ENCODE measurements around the gene ZFYVE21. TPM values are rescaled to one million over a fixed set of nuclear protein-coding genes. Genes with fewer than 3 reads are reported as not detected.

Gene ZFYVE21
- total RNA-seq, 1 donor from 2014 or later = 50.5 TPM

DNA sequence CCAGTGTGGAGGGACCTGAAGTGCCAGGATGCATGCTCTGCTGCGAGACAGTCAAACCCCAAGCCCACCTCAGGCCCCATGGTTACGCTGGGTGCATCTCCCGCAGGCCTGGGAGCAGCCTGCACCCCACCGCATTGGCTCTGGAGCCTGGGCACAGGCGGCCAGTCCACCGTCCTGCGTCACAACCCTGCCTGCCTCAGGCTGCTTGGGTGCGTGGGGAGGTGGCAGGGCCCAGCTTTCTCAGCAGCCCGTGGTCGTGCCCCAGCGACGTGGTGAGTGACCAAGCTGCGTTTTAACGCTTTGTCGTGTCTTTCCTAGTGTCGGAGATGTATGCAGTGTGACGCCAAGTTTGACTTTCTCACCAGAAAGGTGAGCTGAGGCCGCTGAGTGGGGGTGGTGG is 10.9 kb downstream of the ZFYVE21 start:
- TF ChIP-seq, protein P1, sequence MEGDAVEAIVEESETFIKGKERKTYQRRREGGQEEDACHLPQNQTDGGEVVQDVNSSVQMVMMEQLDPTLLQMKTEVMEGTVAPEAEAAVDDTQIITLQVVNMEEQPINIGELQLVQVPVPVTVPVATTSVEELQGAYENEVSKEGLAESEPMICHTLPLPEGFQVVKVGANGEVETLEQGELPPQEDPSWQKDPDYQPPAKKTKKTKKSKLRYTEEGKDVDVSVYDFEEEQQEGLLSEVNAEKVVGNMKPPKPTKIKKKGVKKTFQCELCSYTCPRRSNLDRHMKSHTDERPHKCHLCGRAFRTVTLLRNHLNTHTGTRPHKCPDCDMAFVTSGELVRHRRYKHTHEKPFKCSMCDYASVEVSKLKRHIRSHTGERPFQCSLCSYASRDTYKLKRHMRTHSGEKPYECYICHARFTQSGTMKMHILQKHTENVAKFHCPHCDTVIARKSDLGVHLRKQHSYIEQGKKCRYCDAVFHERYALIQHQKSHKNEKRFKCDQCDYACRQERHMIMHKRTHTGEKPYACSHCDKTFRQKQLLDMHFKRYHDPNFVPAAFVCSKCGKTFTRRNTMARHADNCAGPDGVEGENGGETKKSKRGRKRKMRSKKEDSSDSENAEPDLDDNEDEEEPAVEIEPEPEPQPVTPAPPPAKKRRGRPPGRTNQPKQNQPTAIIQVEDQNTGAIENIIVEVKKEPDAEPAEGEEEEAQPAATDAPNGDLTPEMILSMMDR (IDR thresholded peaks at IDR 0.05; ENCODE audit: borderline replicate concordance) = no peak
- no peaks in the 10 kb centered on the region for H3K9me3 ChIP-seq (replicated peaks)
- peaks cover 76% of the 10 kb centered on the region for H3K4me1 ChIP-seq
- H3K36me3 ChIP-seq = peaks cover 28% of the 10 kb centered on the region
- intact Hi-C loops (cut with micrococcal nuclease) = no loop called here
- H3K27ac ChIP-seq (replicated peaks) = no peak overlapping the region
- no peak for DNase-seq
- no peak overlapping the region for H3K4me3 ChIP-seq
- H3K27me3 ChIP-seq (ENCODE audit: low read depth) = no peaks in the 10 kb centered on the region

DNA sequence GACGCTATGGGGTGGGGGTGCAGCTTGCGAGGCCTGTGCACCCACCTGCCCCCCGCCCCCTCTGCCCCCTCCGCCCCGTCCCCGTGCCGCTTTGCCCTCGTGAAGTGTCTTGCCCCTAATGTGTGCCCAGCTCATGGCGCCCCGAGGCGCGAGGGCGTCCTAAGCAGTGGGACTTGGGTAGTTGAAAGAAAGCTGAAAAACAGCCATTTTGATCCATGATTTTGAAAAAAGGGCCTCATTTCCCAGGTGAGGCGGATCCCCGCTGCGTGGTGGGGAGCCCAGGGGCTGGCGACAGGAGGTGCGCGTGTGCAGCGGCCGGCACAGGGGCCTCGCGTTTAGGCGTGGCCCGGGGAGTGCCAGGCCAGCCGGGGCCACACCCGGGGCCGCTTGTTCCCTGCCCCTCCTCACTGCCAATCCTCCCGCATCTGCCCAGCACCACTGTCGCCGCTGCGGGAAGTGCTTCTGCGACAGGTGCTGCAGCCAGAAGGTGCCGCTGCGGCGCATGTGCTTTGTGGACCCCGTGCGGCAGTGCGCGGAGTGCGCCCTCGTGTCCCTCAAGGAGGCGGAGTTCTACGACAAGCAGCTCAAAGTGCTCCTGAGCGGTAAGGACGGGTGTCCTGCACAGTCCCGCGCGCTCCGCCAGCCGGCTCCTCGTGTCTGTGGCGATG is 11.8 kb downstream of the ZFYVE21 start:
- no peak for DNase-seq
- H3K36me3 ChIP-seq = peaks cover 34% of the 10 kb centered on the region
- intact Hi-C loops (cut with micrococcal nuclease) = no loop called here

DNA sequence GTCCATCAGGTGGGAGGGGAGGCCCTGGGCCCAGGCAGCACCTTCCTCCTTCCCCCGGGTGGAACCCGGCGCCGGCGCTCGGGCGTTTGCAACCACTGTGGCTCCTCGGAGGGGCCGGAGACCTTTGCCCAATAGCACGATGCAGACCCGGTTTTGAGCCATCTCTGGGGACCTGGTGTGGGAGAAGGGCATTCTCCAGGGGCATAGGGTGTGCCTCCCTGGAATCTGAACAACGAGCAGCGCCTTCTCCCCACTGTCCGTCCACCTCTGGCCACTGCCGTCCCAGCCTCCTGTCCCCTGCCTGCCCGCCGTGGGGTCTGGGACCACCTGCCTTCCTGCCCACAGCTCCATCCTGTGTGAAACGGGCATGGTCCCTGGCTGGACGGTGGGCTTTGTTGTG is 12.5 kb downstream of the ZFYVE21 start:
- Histone ChIP-seq H3K27me3 (ENCODE audit: low read depth) (no peaks in the 10 kb centered on the region), H3K4me3 (no peak overlapping the region), H3K9me3 (replicated peaks) (no peaks in the 10 kb centered on the region), H3K27ac (replicated peaks) (no peak overlapping the region), H3K4me1 (peaks cover 64% of the 10 kb centered on the region), H3K36me3 (peaks cover 40% of the 10 kb centered on the region)
- TF ChIP-seq, protein P1 (IDR thresholded peaks at IDR 0.05; ENCODE audit: borderline replicate concordance) = no peak
- no peak for DNase-seq
- intact Hi-C loops (cut with micrococcal nuclease) = no loop called here

More for the DNA sequence above, 11.8 kb downstream of the ZFYVE21 start:
- TF ChIP-seq, protein P1 (IDR thresholded peaks at IDR 0.05; ENCODE audit: borderline replicate concordance) = no peak
- Histone ChIP-seq H3K27me3 (ENCODE audit: low read depth) (no peaks in the 10 kb centered on the region), H3K4me3 (no peak overlapping the region), H3K4me1 (peaks cover 66% of the 10 kb centered on the region), H3K27ac (replicated peaks) (no peak overlapping the region), H3K9me3 (replicated peaks) (no peaks in the 10 kb centered on the region)

DNA sequence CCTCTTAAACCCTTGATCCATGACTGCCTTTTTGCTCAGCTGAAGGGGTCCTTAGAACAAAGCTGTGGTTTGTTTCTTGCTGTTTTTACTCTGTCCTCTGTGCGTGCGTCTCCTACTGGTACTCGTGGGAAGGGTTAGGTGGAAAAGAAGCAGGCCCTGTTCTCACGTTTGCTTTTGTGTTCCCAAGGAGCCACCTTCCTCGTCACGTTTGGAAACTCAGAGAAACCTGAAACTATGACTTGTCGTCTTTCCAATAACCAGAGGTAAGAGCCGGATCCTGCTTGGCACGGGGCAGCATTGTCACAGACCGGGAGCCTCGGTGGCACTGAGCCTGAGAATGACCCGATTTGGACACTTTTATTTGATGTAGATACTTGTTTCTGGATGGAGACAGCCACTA is 13.1 kb downstream of the ZFYVE21 start:
- intact Hi-C loops (cut with micrococcal nuclease) = no loop called here
- Histone ChIP-seq H3K36me3 (peaks cover 46% of the 10 kb centered on the region), H3K27ac (replicated peaks) (no peak overlapping the region), H3K9me3 (replicated peaks) (no peaks in the 10 kb centered on the region), H3K4me1 (peaks cover 62% of the 10 kb centered on the region), H3K4me3 (no peak overlapping the region), H3K27me3 (ENCODE audit: low read depth) (no peaks in the 10 kb centered on the region)
- DNase-seq = no peak
- TF ChIP-seq, protein P1 (IDR thresholded peaks at IDR 0.05; ENCODE audit: borderline replicate concordance) = no peak

DNA sequence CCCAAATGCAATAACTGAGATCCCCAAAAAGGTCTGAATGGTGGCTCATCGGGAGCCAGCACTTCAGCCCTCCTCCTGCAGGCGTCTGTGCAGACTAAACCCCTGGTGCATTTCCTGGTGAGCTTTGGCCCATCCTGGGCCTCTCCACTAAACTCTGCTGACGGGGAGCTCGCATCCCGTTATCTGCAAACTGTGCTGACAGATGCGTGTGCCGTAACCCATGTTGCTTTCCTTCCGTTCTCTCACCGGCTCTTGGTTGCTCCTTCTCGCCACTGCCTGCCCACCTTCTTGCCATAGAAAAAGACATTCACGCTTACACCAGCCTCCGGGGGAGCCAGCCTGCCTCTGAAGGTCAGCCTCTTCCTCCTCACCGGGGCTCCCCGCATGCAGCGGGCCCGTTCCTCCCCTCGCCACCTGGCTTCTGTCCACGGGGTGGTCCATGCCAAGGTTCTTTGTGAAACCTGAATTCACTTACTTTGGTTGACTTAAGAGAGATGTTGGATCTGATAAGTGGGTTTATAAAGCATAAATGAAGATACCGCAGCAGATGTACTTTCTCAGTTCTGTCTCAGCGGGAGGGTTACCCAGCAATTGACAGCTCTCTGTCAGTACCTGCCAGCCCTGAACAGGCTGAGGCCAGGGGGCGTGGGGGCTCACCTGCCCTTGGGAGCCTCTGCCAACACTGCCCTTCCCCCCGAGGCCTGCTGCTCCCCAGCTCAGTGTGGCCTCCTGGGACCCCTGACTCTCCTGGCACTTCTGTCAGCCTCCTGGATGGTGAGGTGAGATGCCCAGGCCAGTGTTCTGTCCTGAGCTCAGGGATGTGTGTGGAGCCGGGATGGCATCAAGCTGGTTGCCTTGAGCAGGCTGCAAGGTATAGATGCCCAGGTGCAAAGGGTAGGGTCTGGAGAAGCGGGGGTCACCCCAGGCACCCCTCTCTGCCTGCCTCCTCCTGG is 14.2 kb downstream of the ZFYVE21 start:
- H3K9me3 ChIP-seq (replicated peaks) = no peaks in the 10 kb centered on the region
- no peak overlapping the region for H3K4me3 ChIP-seq
- intact Hi-C loops (cut with micrococcal nuclease) = no loop called here
- H3K27ac ChIP-seq (replicated peaks) = peak overlapping the region; percentile 68
- TF ChIP-seq, protein P1 (IDR thresholded peaks at IDR 0.05; ENCODE audit: borderline replicate concordance) = no peak
- H3K36me3 ChIP-seq = peaks cover 57% of the 10 kb centered on the region
- no peaks in the 10 kb centered on the region for H3K27me3 ChIP-seq (ENCODE audit: low read depth)
- no peak for DNase-seq
- peaks cover 57% of the 10 kb centered on the region for H3K4me1 ChIP-seq
